ENCODE results near the gene PRPF38B.

- no peak for TF ChIP-seq REST (IDR thresholded peaks at IDR 0.05; ENCODE audit: low read depth, low read length)
- no peak for TF ChIP-seq SIN3A (IDR thresholded peaks at IDR 0.05; ENCODE audit: low read depth, low read length)
- no peak for TF ChIP-seq ZNF274 (IDR thresholded peaks at IDR 0.05; ENCODE audit: insufficient read depth, insufficient read length)
- TF ChIP-seq GABPA (IDR thresholded peaks at IDR 0.05; ENCODE audit: low read depth): no peak
- no peak for TF ChIP-seq CTCF (IDR thresholded peaks at IDR 0.05 in 2 of 3, conservative IDR thresholded peaks at IDR 0.05 in 1 of 3; ENCODE audit: control insufficient read depth in 2 of 3, extremely low read depth in 1 of 3, insufficient read depth in 1 of 3, low read depth in 3 of 3, low read length in 3 of 3)
- no peak for TF ChIP-seq HDAC6 (IDR thresholded peaks at IDR 0.05; ENCODE audit: unreplicated experiment)
- no peak for TF ChIP-seq RAD21 (IDR thresholded peaks at IDR 0.05; ENCODE audit: insufficient read depth, low read depth, low read length)
- no peak for TF ChIP-seq SP1 (IDR thresholded peaks at IDR 0.05; ENCODE audit: low read depth, low read length)
These were observed 34.6 kb upstream of the PRPF38B start for GRCh38 chr1:108657356-108658080.
